Astrocyte (in vitro differentiated cells and primary cell): ENCODE measurements around the gene STX16. TPM values are rescaled to one million over a fixed set of nuclear protein-coding genes. Genes with fewer than 3 reads are reported as not detected.
A peak's percentile ranks its signal among the peaks of the same experiment; 100 is the strongest.

Experiments used
- DNase-seq: peaks from one replicate; pipeline ENCODE4 v3.0.0-alpha.2; 2010; ENCODE audit warnings: low read depth
- FAIRE-seq: peaks from 2 replicates; lab custom pipeline; 2011; peaks lifted over from hg19 to GRCh38; lab: Jason Lieb, UNC
- H2AFZ ChIP-seq: 2 replicates; pipeline ENCODE4 v1.6.0; 2012; ENCODE audit warnings: low read depth, low read length, inconsistent platforms
- H3K27ac ChIP-seq: 2 replicates; pipeline ENCODE4 v1.5.1; 2011; ENCODE audit warnings: low read depth, low read length, inconsistent platforms
- H3K27me3 ChIP-seq: 2 replicates; pipeline ENCODE4 v1.6.0; 2011; ENCODE audit warnings: low read length, inconsistent platforms; ENCODE audit not compliant: insufficient read depth
- H3K36me3 ChIP-seq: 2 replicates; pipeline ENCODE4 v1.5.1; 2011; ENCODE audit warnings: low read length, inconsistent platforms; ENCODE audit not compliant: insufficient read depth
- H3K4me1 ChIP-seq: 2 replicates; pipeline ENCODE4 v1.5.1; 2011; ENCODE audit warnings: low read length, inconsistent platforms; ENCODE audit not compliant: insufficient read depth
- H3K4me2 ChIP-seq: 2 replicates; pipeline ENCODE4 v1.6.0; 2012; ENCODE audit warnings: low read length, inconsistent platforms
- H3K4me3 ChIP-seq: 2 replicates; pipeline ENCODE4 v1.5.1; 2011; ENCODE audit warnings: low read depth, mild to moderate bottlenecking, low read length, inconsistent platforms; ENCODE audit not compliant: insufficient read depth
- H3K79me2 ChIP-seq: 2 replicates; pipeline ENCODE4 v1.6.0; 2012; ENCODE audit warnings: mild to moderate bottlenecking, low read length, inconsistent platforms; ENCODE audit not compliant: insufficient read depth
- H3K9ac ChIP-seq: 2 replicates; pipeline ENCODE4 v1.6.0; 2012; ENCODE audit warnings: mild to moderate bottlenecking, low read length, inconsistent platforms
- H3K9me3 ChIP-seq: 2 replicates; pipeline ENCODE4 v1.5.1; 2012; ENCODE audit warnings: low read depth, mild to moderate bottlenecking, low read length, inconsistent platforms; ENCODE audit not compliant: insufficient read depth
- H4K20me1 ChIP-seq: 2 replicates; pipeline ENCODE4 v1.6.0; 2012; ENCODE audit warnings: low read length, inconsistent platforms; ENCODE audit not compliant: insufficient read depth
- H3K27ac Mint-ChIP-seq: one replicate; pipeline ENCODE4 v1.8.0; 2021; ENCODE audit warnings: mild to moderate bottlenecking, mixed read lengths; ENCODE audit not compliant: unreplicated experiment
- H3K27me3 Mint-ChIP-seq: one replicate; pipeline ENCODE4 v1.8.0; 2021; ENCODE audit warnings: low read depth, mixed read lengths; ENCODE audit not compliant: unreplicated experiment
- H3K36me3 Mint-ChIP-seq: one replicate; pipeline ENCODE4 v1.8.0; 2021; ENCODE audit warnings: low read depth, mixed read lengths; ENCODE audit not compliant: unreplicated experiment
- H3K4me1 Mint-ChIP-seq: one replicate; pipeline ENCODE4 v1.8.0; 2021; ENCODE audit warnings: low read depth, mixed read lengths; ENCODE audit not compliant: unreplicated experiment
- H3K4me3 Mint-ChIP-seq: one replicate; pipeline ENCODE4 v1.8.0; 2021; ENCODE audit warnings: mild to moderate bottlenecking, moderate library complexity, mixed read lengths; ENCODE audit not compliant: unreplicated experiment
- H3K9me3 Mint-ChIP-seq: one replicate; pipeline ENCODE4 v1.8.0; 2021; ENCODE audit warnings: mild to moderate bottlenecking, mixed read lengths; ENCODE audit not compliant: unreplicated experiment
- CTCF ChIP-seq: IDR thresholded peaks from 2 replicates; pipeline ENCODE4 v1.5.1; 2011; ENCODE audit warnings: low read depth, mild to moderate bottlenecking, inconsistent platforms, low read length, moderate library complexity; ENCODE audit not compliant: insufficient read depth
- EZH2 ChIP-seq: IDR thresholded peaks from 2 replicates; pipeline ENCODE4 v1.6.1; 2012; ENCODE audit warnings: mild to moderate bottlenecking, low read length, inconsistent platforms; ENCODE audit not compliant: insufficient read depth
- total RNA-seq: library from RNA; stranded (reverse); gene quantifications from 2 replicates; pipeline ENCODE4 v1.2.1, GENCODE V29; 2021

Gene STX16
- total RNA-seq, 1 donor from 2014 or later = 59.3 TPM

- H3K4me3 Mint-ChIP-seq = no peak overlapping the region
- no peak for FAIRE-seq
- Histone ChIP-seq H3K4me2 (peak overlapping the region; percentile 52), H3K36me3 (no peaks in the 10 kb centered on the region), H3K27me3 (no peaks in the 10 kb centered on the region), H3K27ac (peak overlapping the region; percentile 74), H2AFZ (peak overlapping the region; percentile 43), H3K79me2 (no peaks in the 10 kb centered on the region), H3K9me3 (peaks cover 20% of the 10 kb centered on the region), H4K20me1 (no peaks in the 10 kb centered on the region), H3K4me1 (peaks cover 25% of the 10 kb centered on the region), H3K9ac (peak overlapping the region; percentile 49), H3K4me3 (no peak overlapping the region)
- peaks cover 2% of the 10 kb centered on the region for H3K27me3 Mint-ChIP-seq
- DNase-seq = peak; percentile 80
- H3K9me3 Mint-ChIP-seq = peaks cover 10% of the 10 kb centered on the region
- no peak overlapping the region for H3K27ac Mint-ChIP-seq
- H3K36me3 Mint-ChIP-seq = peaks cover 4% of the 10 kb centered on the region
- H3K4me1 Mint-ChIP-seq = peaks cover 5% of the 10 kb centered on the region
- TF ChIP-seq EZH2 (no peak), CTCF (no peak)
These were observed 32.6 kb upstream of the STX16 start for GRCh38 chr20:58618351-58619076.

- Mint-ChIP-seq H3K36me3 (peaks cover 4% of the 10 kb centered on the region), H3K9me3 (peaks cover 10% of the 10 kb centered on the region), H3K4me3 (no peak overlapping the region), H3K4me1 (peaks cover 5% of the 10 kb centered on the region), H3K27me3 (no peaks in the 10 kb centered on the region), H3K27ac (no peak overlapping the region)
- H3K9me3 ChIP-seq = peaks cover 20% of the 10 kb centered on the region
- H3K79me2 ChIP-seq = no peaks in the 10 kb centered on the region
- H3K4me2 ChIP-seq = peak overlapping the region; percentile 52
- H3K36me3 ChIP-seq = no peaks in the 10 kb centered on the region
- no peaks in the 10 kb centered on the region for H3K27me3 ChIP-seq
- TF ChIP-seq CTCF (no peak), EZH2 (no peak)
- H2AFZ ChIP-seq = peak overlapping the region; percentile 43
- no peak overlapping the region for H3K4me3 ChIP-seq
- FAIRE-seq (no peak), DNase-seq (no peak)
- H4K20me1 ChIP-seq = no peaks in the 10 kb centered on the region
- H3K27ac ChIP-seq = peak overlapping the region; percentile 74
- H3K9ac ChIP-seq = peak overlapping the region; percentile 49
- peaks cover 33% of the 10 kb centered on the region for H3K4me1 ChIP-seq
These were observed 31.8 kb upstream of the STX16 start for GRCh38 chr20:58619077-58619863.
